K562 (cell line): ENCODE measurements around the gene FIGLA. TPM values are rescaled to one million over a fixed set of nuclear protein-coding genes. Genes with fewer than 3 reads are reported as not detected.

Experiments used
- ATAC-seq: fragments of 200-7000 bp; cut with Tn5 transposase; 3 replicates; pipeline ENCODE4 v1.9.1; 2020; ENCODE audit warnings: moderate library complexity
- BruUV-seq: library from RNA; stranded (reverse); fragments of 400-500 nt; replicated peaks from 2 replicates; lab custom pipeline; 2021; lab: Mats Ljungman, UMichigan
- CTCF ChIA-PET: fragments of 300-600 bp; formaldehyde crosslinking; extraction: SDS; loops from one replicate; lab custom pipeline; 2021; ENCODE audit warnings: low intra/inter-chr PET ratio; lab: Yijun Ruan, JAX
- POLR2A ChIA-PET: fragments of 300-600, 350-650 bp; sonication (Branson Sonifier 250); formaldehyde crosslinking; extraction: SDS; loops from one replicate; lab custom pipeline; 2021; ENCODE audit warnings: antibody characterized with exemption, inconsistent platforms; lab: Yijun Ruan, JAX
- DNase-seq, 4 experiments: peaks; one replicate each; pipeline versions ENCODE4 v3.0.0 to v3.0.0-alpha.2; 2011 to 2018; ENCODE audit warnings: low spot score in 3 of 4, mixed read lengths in 3 of 4; ENCODE audit errors: extremely low read depth in 1 of 4
- FAIRE-seq: peaks from 2 replicates; lab custom pipeline; 2011; peaks lifted over from hg19 to GRCh38; lab: Jason Lieb, UNC
- H2AFZ ChIP-seq: 2 replicates; pipeline ENCODE4 v1.6.0; 2011; ENCODE audit warnings: low read depth, low read length, control low read depth, inconsistent platforms
- H3K27ac ChIP-seq: fragments of 200-600 bp; 3 replicates; pipeline ENCODE4 v1.8.0; 2011; ENCODE audit warnings: low read depth, mild to moderate bottlenecking, control low read depth, inconsistent platforms, low read length, moderate library complexity, mixed read lengths; ENCODE audit errors: extremely low read depth
- H3K27me3 ChIP-seq, 2 experiments: fragments of 300-600 bp in 1 of 2; 2 replicates in 1 of 2; 3 replicates in 1 of 2; pipeline versions ENCODE4 v1.6.0 to v1.8.0; 2011; ENCODE audit warnings: inconsistent platforms in 2 of 2, low read length in 2 of 2, mild to moderate bottlenecking in 1 of 2, mixed read lengths in 1 of 2, moderate library complexity in 1 of 2; ENCODE audit not compliant: control insufficient read depth in 2 of 2, insufficient read depth in 2 of 2
- H3K36me3 ChIP-seq: fragments of 300-600 bp; 3 replicates; pipeline ENCODE4 v1.8.0; 2011; ENCODE audit warnings: mild to moderate bottlenecking, low read length, inconsistent platforms; ENCODE audit not compliant: control insufficient read depth, insufficient read depth
- H3K4me1 ChIP-seq, 2 experiments: fragments of 200-600 bp in 1 of 2; replicated peaks in 1 of 2; 2 replicates in 1 of 2; 3 replicates in 1 of 2; pipeline versions ENCODE4 v1.5.1 to v1.8.0; 2011; ENCODE audit warnings: inconsistent platforms in 2 of 2, low read length in 2 of 2, mild to moderate bottlenecking in 1 of 2, mixed read lengths in 1 of 2, moderate library complexity in 1 of 2; ENCODE audit not compliant: control insufficient read depth in 2 of 2, insufficient read depth in 2 of 2
- H3K4me2 ChIP-seq: 2 replicates; pipeline ENCODE4 v1.6.1; 2011; ENCODE audit warnings: low read length, control low read depth, inconsistent platforms, mixed read lengths; ENCODE audit not compliant: insufficient read depth
- H3K4me3 ChIP-seq: fragments of 200-600 bp; sonication (generic), shearing (Covaris generic); 2 replicates; pipeline ENCODE4 v1.5.1; 2016; ENCODE audit warnings: control low read depth, inconsistent platforms
- H3K79me2 ChIP-seq: fragments of 200-600 bp; 3 replicates; pipeline ENCODE4 v1.8.0; 2011; ENCODE audit warnings: low read length, inconsistent platforms; ENCODE audit not compliant: control insufficient read depth, insufficient read depth
- H3K9ac ChIP-seq, 2 experiments: 2 replicates each; pipeline versions ENCODE4 v1.6.0 to v1.6.1; 2011; ENCODE audit warnings: low read depth in 2 of 2, low read length in 2 of 2, control low read depth in 1 of 2, inconsistent platforms in 1 of 2, mild to moderate bottlenecking in 1 of 2, mixed read lengths in 1 of 2; ENCODE audit not compliant: insufficient read depth in 1 of 2
- H3K9me1 ChIP-seq: one replicate; pipeline ENCODE4 v1.6.0; 2011; ENCODE audit warnings: inconsistent platforms, mild to moderate bottlenecking, low read length, moderate library complexity; ENCODE audit not compliant: control insufficient read depth, insufficient read depth
- H3K9me3 ChIP-seq: replicated peaks from 2 replicates; pipeline ENCODE4 v1.5.1; 2011; ENCODE audit warnings: low read depth, low read length, inconsistent platforms; ENCODE audit not compliant: control insufficient read depth, insufficient read depth
- H4K20me1 ChIP-seq: replicated peaks from 2 replicates; pipeline ENCODE4 v1.6.1; 2011; ENCODE audit warnings: low read length, inconsistent platforms, mixed read lengths; ENCODE audit not compliant: control insufficient read depth, insufficient read depth
- BCOR ChIP-seq: fragments of 450-650 bp; IDR thresholded peaks from 2 replicates; pipeline ENCODE4 v1.6.1; 2016
- HMBOX1 ChIP-seq: sonication (generic); IDR thresholded peaks from 2 replicates; pipeline ENCODE4 v1.6.1; 2016
- SRSF7 ChIP-seq: fragments of 200-400 bp; formaldehyde crosslinking; optimal IDR thresholded peaks from 2 replicates; pipeline ENCODE3; 2017; ENCODE audit warnings: mild to moderate bottlenecking, low read depth, low read length
- WGBS: fragments of 100-300 bp; shearing (Covaris generic); methylation state at CpG from one replicate; pipeline ENCODE4 v1.1.6; 2016; ENCODE audit warnings: low coverage, mixed read lengths; ENCODE audit not compliant: insufficient coverage; ENCODE audit errors: missing lambda C conversion rate; 5-methylcytosine and 5-hydroxymethylcytosine counted together
- in situ Hi-C: fragments of 300-500 bp; cut with MboI; formaldehyde crosslinking; loops from 4 replicates; pipeline ENCODE4 v1.15.0; 2018; ENCODE audit warnings: inconsistent platforms, mixed read lengths
- intact Hi-C: fragments of 100-400 bp; cut with micrococcal nuclease; formaldehyde crosslinking; loops from 2 replicates; pipeline ENCODE4 v1.14.2; 2022
- polyA plus RNA-seq, 8 experiments: library from polyadenylated mRNA; depleted of rRNA in 4 of 8; stranded (reverse) in 5 of 8; unstranded in 3 of 8; fragments of >200 nt; fragmentation: Nextera tagmentation in 2 of 8; fragmentation: Illumina TruSeq in 1 of 8; extraction: Ambion mirVana in 2 of 8; extraction: Trizol in 1 of 8; gene quantifications; 2 replicates each; pipeline versions ENCODE4 v1.2.1 to v1.2.3, GENCODE V29; 2011 to 2014; ENCODE audit warnings: inconsistent platforms in 1 of 8, missing spikeins in 1 of 8
- total RNA-seq, 7 experiments: library from RNA; depleted of rRNA in 6 of 7; stranded (reverse); fragments of >200 nt in 6 of 7; fragmentation: Illumina TruSeq in 2 of 7; extraction: Trizol in 2 of 7; gene quantifications; 2 replicates each; pipeline versions ENCODE4 v1.2.1 to v1.2.3, GENCODE V29; 2011 to 2021; ENCODE audit warnings: low replicate concordance in 1 of 7

Gene FIGLA
- total and polyA plus RNA-seq, 9 of the 15 experiments (the other 6 are each of a cell fraction or from before 2014, with no cell fraction given) = not detected

GRCh38 chr2:70768590-70769085 is 21.8 kb downstream of the FIGLA start:
- TF ChIP-seq HMBOX1 (0 out of 2 replicates have a peak, but pooled peaks have one; percentile 46), BCOR (peak; percentile 58; the same call in 1 of the 2 replicates), SRSF7 (no peak)
- peaks cover 2 to 12% of the 10 kb centered on the region in 2 experiments; a peak in 4 of 5 replicates for H3K4me1 ChIP-seq
- H3K27ac ChIP-seq = no peak overlapping the region
- H3K9ac ChIP-seq = no peak overlapping the region; a peak in 1 of 4 replicates
- peak overlapping the region; percentile 71 for H2AFZ ChIP-seq
- H3K79me2 ChIP-seq = peaks cover 14% of the 10 kb centered on the region
- CTCF ChIA-PET = interaction anchor here (0.6 to 2.4 kb wide), 5 partner anchors 25 to 408 kb away, joined by 3 to 32 read pairs (median 5); no protein-coding TSS in a partner anchor
- FAIRE-seq (no peak), DNase-seq (no peak), ATAC-seq (no peak)
- H3K36me3 ChIP-seq = no peaks in the 10 kb centered on the region
- BruUV-seq = no TSS peak
- H3K4me2 ChIP-seq = no peak overlapping the region
- no peaks in the 10 kb centered on the region for H3K9me3 ChIP-seq
- 59% methylated on average over 7 of the region's 7 CpGs for WGBS
- in situ Hi-C loops (no loop called here), intact Hi-C loops (loop anchor here (1.0 to 5.0 kb wide), 3 partner anchors 61 to 466 kb away; partner anchors contain the start of gene FAM136A)
- no peaks in the 10 kb centered on the region for H4K20me1 ChIP-seq
- no peaks in the 10 kb centered on the region for H3K9me1 ChIP-seq
- no peak overlapping the region for H3K4me3 ChIP-seq
- POLR2A ChIA-PET = interaction anchor here (0.6 to 2.3 kb wide), 15 partner anchors 10 to 1408 kb away, joined by 3 to 7 read pairs (median 4); partner anchors contain the start of gene SNRPG
- no peaks in the 10 kb centered on the region; a peak in 1 of 5 replicates for H3K27me3 ChIP-seq
